HCT116 (cell line): ENCODE results near the gene COL1A1. TPM values are rescaled to one million over a fixed set of nuclear protein-coding genes. Genes with fewer than 3 reads are reported as not detected.
A peak's percentile ranks its signal among the peaks of the same experiment; 100 is the strongest.

Source experiments
- ELF1 ChIP-seq: IDR thresholded peaks from 2 replicates; pipeline ENCODE4 v1.6.1; 2012; ENCODE audit warnings: low read depth, borderline replicate concordance
- EZH2phosphoT487 ChIP-seq: fragments of 200-600 bp; IDR thresholded peaks from 2 replicates; pipeline ENCODE4 v1.6.1; 2018; ENCODE audit warnings: antibody characterized with exemption, borderline replicate concordance
- FOSL1 ChIP-seq: IDR thresholded peaks from 2 replicates; pipeline ENCODE4 v1.6.1; 2012; ENCODE audit warnings: low read depth
- JUND ChIP-seq: IDR thresholded peaks from 2 replicates; pipeline ENCODE4 v1.6.1; 2012
- POLR2A ChIP-seq: IDR thresholded peaks from 2 replicates; pipeline ENCODE4 v1.7.0; 2011; ENCODE audit warnings: borderline replicate concordance; ENCODE audit not compliant: insufficient read depth, insufficient read length; ENCODE audit errors: extremely low read depth
- RAD21 ChIP-seq: IDR thresholded peaks from 2 replicates; pipeline ENCODE4 v1.6.1; 2012; ENCODE audit warnings: low read depth, mild to moderate bottlenecking
- SIN3A ChIP-seq: IDR thresholded peaks from 2 replicates; pipeline ENCODE4 v1.6.1; 2012; ENCODE audit warnings: low read depth
- SRF ChIP-seq: IDR thresholded peaks from 2 replicates; pipeline ENCODE4 v1.6.1; 2012; ENCODE audit warnings: low read depth
- YY1 ChIP-seq: IDR thresholded peaks from 2 replicates; pipeline ENCODE4 v1.6.1; 2011; ENCODE audit warnings: low read length, low read depth, moderate library complexity, mild to moderate bottlenecking; ENCODE audit not compliant: insufficient replicate concordance; ENCODE audit errors: extremely low read depth
- ZFX ChIP-seq: fragments of 450-650 bp; IDR thresholded peaks from 2 replicates; pipeline ENCODE4 v1.6.1; 2017
- total RNA-seq: library from RNA; stranded (reverse); gene quantifications from one replicate; pipeline ENCODE4 v1.2.1, GENCODE V29; 2021; ENCODE audit not compliant: unreplicated experiment
- TF ChIP-seq, protein P1 (sequence below): IDR thresholded peaks from 2 replicates; pipeline ENCODE4 v1.6.1; 2011; ENCODE audit warnings: mild to moderate bottlenecking, low read length, moderate library complexity; ENCODE audit not compliant: insufficient replicate concordance; ENCODE audit errors: extremely low read depth
- TF ChIP-seq, protein P2 (sequence below): IDR thresholded peaks from 2 replicates; pipeline ENCODE4 v1.6.1; 2012; ENCODE audit warnings: low read depth

COL1A1 gene
- total RNA-seq, 1 experiment from 2014 or later = 33.6 TPM

DNA sequence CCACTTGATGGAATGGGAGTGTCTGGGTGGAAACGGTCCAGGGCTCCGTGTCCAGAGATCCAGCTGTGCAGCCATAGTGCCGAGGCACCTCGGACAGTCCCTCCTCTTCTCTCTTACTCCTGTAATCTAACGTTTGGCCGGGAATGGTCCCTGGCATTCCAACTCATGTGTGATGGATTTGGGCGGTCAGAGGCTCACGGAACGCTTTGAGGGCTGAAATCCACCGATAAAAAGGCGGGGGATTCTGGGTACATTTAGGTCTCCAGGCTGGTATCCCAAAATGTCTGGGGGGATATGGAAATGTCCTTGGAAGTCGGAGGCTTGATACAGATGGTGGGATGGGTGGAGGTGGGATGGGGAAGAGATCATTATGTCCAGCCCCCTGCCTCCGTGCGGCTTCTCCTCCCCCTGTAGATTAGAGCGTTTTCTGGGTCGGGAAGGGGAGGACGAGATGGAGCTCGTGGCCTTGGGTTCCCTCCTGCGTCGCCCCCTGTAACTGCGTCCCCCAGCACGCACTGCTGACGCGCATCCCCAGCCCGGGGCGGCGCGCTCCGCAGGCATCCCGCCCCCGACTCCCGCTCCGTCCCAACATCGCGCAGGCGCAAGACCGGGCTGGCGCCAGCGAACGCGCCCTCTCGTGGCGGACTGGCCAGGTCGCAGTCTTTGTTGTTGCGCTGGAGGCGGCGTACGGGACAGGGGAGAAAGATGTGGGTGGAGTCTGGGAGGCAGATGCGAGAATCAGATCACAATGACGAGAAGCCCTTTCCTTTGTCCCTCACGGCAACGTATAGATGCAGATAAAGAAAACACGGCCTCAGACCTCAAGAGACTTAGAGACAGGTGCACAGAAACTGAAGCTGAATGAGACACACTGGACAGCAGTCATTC lies 40.2 kb downstream of the COL1A1 start (continued):
- TF ChIP-seq, protein P1, sequence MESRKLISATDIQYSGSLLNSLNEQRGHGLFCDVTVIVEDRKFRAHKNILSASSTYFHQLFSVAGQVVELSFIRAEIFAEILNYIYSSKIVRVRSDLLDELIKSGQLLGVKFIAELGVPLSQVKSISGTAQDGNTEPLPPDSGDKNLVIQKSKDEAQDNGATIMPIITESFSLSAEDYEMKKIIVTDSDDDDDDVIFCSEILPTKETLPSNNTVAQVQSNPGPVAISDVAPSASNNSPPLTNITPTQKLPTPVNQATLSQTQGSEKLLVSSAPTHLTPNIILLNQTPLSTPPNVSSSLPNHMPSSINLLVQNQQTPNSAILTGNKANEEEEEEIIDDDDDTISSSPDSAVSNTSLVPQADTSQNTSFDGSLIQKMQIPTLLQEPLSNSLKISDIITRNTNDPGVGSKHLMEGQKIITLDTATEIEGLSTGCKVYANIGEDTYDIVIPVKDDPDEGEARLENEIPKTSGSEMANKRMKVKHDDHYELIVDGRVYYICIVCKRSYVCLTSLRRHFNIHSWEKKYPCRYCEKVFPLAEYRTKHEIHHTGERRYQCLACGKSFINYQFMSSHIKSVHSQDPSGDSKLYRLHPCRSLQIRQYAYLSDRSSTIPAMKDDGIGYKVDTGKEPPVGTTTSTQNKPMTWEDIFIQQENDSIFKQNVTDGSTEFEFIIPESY = no peak
- no peak for TF ChIP-seq ELF1
- TF ChIP-seq RAD21 = peak; percentile 90
- TF ChIP-seq YY1 = peak; percentile 74
- no peak for TF ChIP-seq JUND
- no peak for TF ChIP-seq EZH2phosphoT487
- peak; percentile 81 for TF ChIP-seq POLR2A
- TF ChIP-seq SRF = no peak
- TF ChIP-seq, protein P2, sequence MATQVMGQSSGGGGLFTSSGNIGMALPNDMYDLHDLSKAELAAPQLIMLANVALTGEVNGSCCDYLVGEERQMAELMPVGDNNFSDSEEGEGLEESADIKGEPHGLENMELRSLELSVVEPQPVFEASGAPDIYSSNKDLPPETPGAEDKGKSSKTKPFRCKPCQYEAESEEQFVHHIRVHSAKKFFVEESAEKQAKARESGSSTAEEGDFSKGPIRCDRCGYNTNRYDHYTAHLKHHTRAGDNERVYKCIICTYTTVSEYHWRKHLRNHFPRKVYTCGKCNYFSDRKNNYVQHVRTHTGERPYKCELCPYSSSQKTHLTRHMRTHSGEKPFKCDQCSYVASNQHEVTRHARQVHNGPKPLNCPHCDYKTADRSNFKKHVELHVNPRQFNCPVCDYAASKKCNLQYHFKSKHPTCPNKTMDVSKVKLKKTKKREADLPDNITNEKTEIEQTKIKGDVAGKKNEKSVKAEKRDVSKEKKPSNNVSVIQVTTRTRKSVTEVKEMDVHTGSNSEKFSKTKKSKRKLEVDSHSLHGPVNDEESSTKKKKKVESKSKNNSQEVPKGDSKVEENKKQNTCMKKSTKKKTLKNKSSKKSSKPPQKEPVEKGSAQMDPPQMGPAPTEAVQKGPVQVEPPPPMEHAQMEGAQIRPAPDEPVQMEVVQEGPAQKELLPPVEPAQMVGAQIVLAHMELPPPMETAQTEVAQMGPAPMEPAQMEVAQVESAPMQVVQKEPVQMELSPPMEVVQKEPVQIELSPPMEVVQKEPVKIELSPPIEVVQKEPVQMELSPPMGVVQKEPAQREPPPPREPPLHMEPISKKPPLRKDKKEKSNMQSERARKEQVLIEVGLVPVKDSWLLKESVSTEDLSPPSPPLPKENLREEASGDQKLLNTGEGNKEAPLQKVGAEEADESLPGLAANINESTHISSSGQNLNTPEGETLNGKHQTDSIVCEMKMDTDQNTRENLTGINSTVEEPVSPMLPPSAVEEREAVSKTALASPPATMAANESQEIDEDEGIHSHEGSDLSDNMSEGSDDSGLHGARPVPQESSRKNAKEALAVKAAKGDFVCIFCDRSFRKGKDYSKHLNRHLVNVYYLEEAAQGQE = no peak
- no peak for TF ChIP-seq FOSL1
- TF ChIP-seq SIN3A = no peak
- TF ChIP-seq ZFX = no peak
